GM12874 (cell line): ENCODE data around the gene TCF7L2.

Experiments used
- CTCF ChIP-seq: IDR thresholded peaks from 2 replicates; pipeline ENCODE4 v1.5.1; 2011; ENCODE audit warnings: low read depth, mild to moderate bottlenecking, control low read depth, low read length, moderate library complexity; ENCODE audit not compliant: insufficient read depth

The TCF7L2 gene

GRCh38 chr10:113095419-113096127 lies 145.5 kb downstream of the TCF7L2 start:
- no peak for TF ChIP-seq CTCF

- TF ChIP-seq CTCF = no peak
Measured at GRCh38 chr10:113096128-113096996, 146.3 kb downstream of the TCF7L2 start.

- no peak for TF ChIP-seq CTCF
Measured at GRCh38 chr10:113097036-113097435, 147.0 kb downstream of the TCF7L2 start.

GRCh38 chr10:113099431-113100183 lies 149.6 kb downstream of the TCF7L2 start:
- no peak for TF ChIP-seq CTCF

GRCh38 chr10:113100281-113100680 lies 150.2 kb downstream of the TCF7L2 start:
- no peak for TF ChIP-seq CTCF

GRCh38 chr10:113103131-113103840 lies 153.2 kb downstream of the TCF7L2 start:
- no peak for TF ChIP-seq CTCF

GRCh38 chr10:113104047-113104446 lies 154.0 kb downstream of the TCF7L2 start:
- no peak for TF ChIP-seq CTCF
